Epithelial cell of prostate (primary cell): ENCODE results near the gene MYBPC2.
"Not testable (repeated sequence)": the region's sequence is repeated elsewhere in the genome, so short reads cannot be mapped to it uniquely, and the experiment has no call there.

Source experiments
- DNase-seq: peaks from one replicate; pipeline ENCODE4 v3.0.0-alpha.2; 2011; ENCODE audit warnings: low read depth, low spot score
- H3K27ac ChIP-seq: fragments of 450-650 bp; 2 replicates; pipeline ENCODE4 v1.5.1; 2017; ENCODE audit warnings: mild to moderate bottlenecking

The MYBPC2 gene

GRCh38 chr19:50425581-50425980 is 7.1 kb upstream of the MYBPC2 start:
- no peak for DNase-seq
- H3K27ac ChIP-seq: no peak overlapping the region

GRCh38 chr19:50427318-50427925 is 5.3 kb upstream of the MYBPC2 start:
- H3K27ac ChIP-seq: no peak overlapping the region
- no peak for DNase-seq

GRCh38 chr19:50427997-50428425 is 4.7 kb upstream of the MYBPC2 start:
- DNase-seq: no peak
- H3K27ac ChIP-seq: no peak overlapping the region

- H3K27ac ChIP-seq: no peak overlapping the region
- DNase-seq: no peak
These were observed 3.8 kb upstream of the MYBPC2 start for GRCh38 chr19:50428772-50429463.

GRCh38 chr19:50430888-50431342 is 1.8 kb upstream of the MYBPC2 start:
- no peak overlapping the region for H3K27ac ChIP-seq
- no peak for DNase-seq

GRCh38 chr19:50431343-50432220 is 1.1 kb upstream of the MYBPC2 start:
- H3K27ac ChIP-seq: no peak overlapping the region
- no peak for DNase-seq

- DNase-seq: no peak
- H3K27ac ChIP-seq: no peak overlapping the region
These were observed 799 bp downstream of the MYBPC2 start for GRCh38 chr19:50433201-50434180.

- no peak overlapping the region for H3K27ac ChIP-seq
- no peak for DNase-seq
These were observed 1.8 kb downstream of the MYBPC2 start for GRCh38 chr19:50434525-50434924.

- no peak for DNase-seq
- H3K27ac ChIP-seq: no peak overlapping the region
These were observed 2.5 kb downstream of the MYBPC2 start for GRCh38 chr19:50435221-50435620.

GRCh38 chr19:50435627-50436026 is 2.9 kb downstream of the MYBPC2 start:
- no peak overlapping the region for H3K27ac ChIP-seq
- no peak for DNase-seq

GRCh38 chr19:50437862-50438449 is 5.3 kb downstream of the MYBPC2 start:
- DNase-seq: no peak
- no peak overlapping the region for H3K27ac ChIP-seq

GRCh38 chr19:50439130-50439529 is 6.4 kb downstream of the MYBPC2 start:
- H3K27ac ChIP-seq: not testable (repeated sequence)

GRCh38 chr19:50444059-50444458 is 11.4 kb downstream of the MYBPC2 start:
- DNase-seq: no peak

More at GRCh38 chr19:50439130-50439529, 6.4 kb downstream of the MYBPC2 start:
- DNase-seq: not testable (repeated sequence)

GRCh38 chr19:50447053-50447452 is 14.4 kb downstream of the MYBPC2 start:
- no peak overlapping the region for H3K27ac ChIP-seq
- DNase-seq: no peak

More at GRCh38 chr19:50444059-50444458, 11.4 kb downstream of the MYBPC2 start:
- no peak overlapping the region for H3K27ac ChIP-seq

- no peak for DNase-seq
- no peak overlapping the region for H3K27ac ChIP-seq
These were observed 15.1 kb downstream of the MYBPC2 start for GRCh38 chr19:50447750-50448149.

GRCh38 chr19:50449236-50449899 is 16.7 kb downstream of the MYBPC2 start:
- no peak overlapping the region for H3K27ac ChIP-seq
- DNase-seq: no peak

GRCh38 chr19:50450369-50451222 is 17.9 kb downstream of the MYBPC2 start:
- DNase-seq: no peak

GRCh38 chr19:50451223-50451534 is 18.5 kb downstream of the MYBPC2 start:
- no peak overlapping the region for H3K27ac ChIP-seq
- no peak for DNase-seq

More at GRCh38 chr19:50450369-50451222, 17.9 kb downstream of the MYBPC2 start:
- H3K27ac ChIP-seq: no peak overlapping the region
